Suprapubic skin (tissue), 4 donors: ENCODE results near the gene MDGA2.

Experiments
- CTCF ChIP-seq, 2 donors: fragments of 200-600 bp in 1 of 2; fragments of 450-650 bp in 1 of 2; sonication (generic) in 1 of 2; IDR thresholded peaks; one replicate each; pipeline ENCODE4 v1.5.1; 2016 to 2019; ENCODE audit warnings: antibody characterized with exemption in 2 of 2, mild to moderate bottlenecking in 1 of 2, moderate library complexity in 1 of 2
- EP300 ChIP-seq: sonication (generic); formaldehyde crosslinking; IDR thresholded peaks from one replicate; pipeline ENCODE4 v1.6.1; 2017; ENCODE audit warnings: antibody characterized with exemption
- POLR2A ChIP-seq, 2 donors: fragments of 450-650 bp; IDR thresholded peaks; one replicate each; pipeline ENCODE4 v1.6.1; 2017; ENCODE audit warnings: antibody characterized with exemption in 2 of 2, mild to moderate bottlenecking in 2 of 2, moderate library complexity in 2 of 2
- POLR2AphosphoS5 ChIP-seq, 3 donors: sonication (generic); formaldehyde crosslinking; IDR thresholded peaks; one replicate each; pipeline ENCODE4 v1.6.1; 2017; ENCODE audit warnings: antibody characterized with exemption in 3 of 3

GRCh38 chr14:47269756-47270492 is 405.5 kb downstream of the MDGA2 start:
- TF ChIP-seq CTCF (IDR thresholded peaks at IDR 0.05) (no peak), POLR2AphosphoS5 (IDR thresholded peaks at IDR 0.05) (no peak), POLR2A (IDR thresholded peaks at IDR 0.05) (no peak), EP300 (no peak)
